K562 (cell line): ENCODE results near the gene METRNL. TPM values are rescaled to one million over a fixed set of nuclear protein-coding genes. Genes with fewer than 3 reads are reported as not detected.

Experiments
- ATAC-seq: fragments of 200-7000 bp; cut with Tn5 transposase; 3 replicates; pipeline ENCODE4 v1.9.1; 2020; ENCODE audit warnings: moderate library complexity
- BruUV-seq: library from RNA; stranded (reverse); fragments of 400-500 nt; replicated peaks from 2 replicates; lab custom pipeline; 2021; lab: Mats Ljungman, UMichigan
- CTCF ChIA-PET: fragments of 300-600 bp; formaldehyde crosslinking; extraction: SDS; loops from one replicate; lab custom pipeline; 2021; ENCODE audit warnings: low intra/inter-chr PET ratio; lab: Yijun Ruan, JAX
- POLR2A ChIA-PET: fragments of 300-600, 350-650 bp; sonication (Branson Sonifier 250); formaldehyde crosslinking; extraction: SDS; loops from one replicate; lab custom pipeline; 2021; ENCODE audit warnings: antibody characterized with exemption, inconsistent platforms; lab: Yijun Ruan, JAX
- DNase-seq, 4 experiments: peaks; one replicate each; pipeline versions ENCODE4 v3.0.0 to v3.0.0-alpha.2; 2011 to 2018; ENCODE audit warnings: low spot score in 3 of 4, mixed read lengths in 3 of 4; ENCODE audit errors: extremely low read depth in 1 of 4
- FAIRE-seq: peaks from 2 replicates; lab custom pipeline; 2011; peaks lifted over from hg19 to GRCh38; lab: Jason Lieb, UNC
- H2AFZ ChIP-seq: 2 replicates; pipeline ENCODE4 v1.6.0; 2011; ENCODE audit warnings: low read depth, low read length, control low read depth, inconsistent platforms
- H3K27ac ChIP-seq: fragments of 200-600 bp; 3 replicates; pipeline ENCODE4 v1.8.0; 2011; ENCODE audit warnings: low read depth, mild to moderate bottlenecking, control low read depth, inconsistent platforms, low read length, moderate library complexity, mixed read lengths; ENCODE audit errors: extremely low read depth
- H3K27me3 ChIP-seq, 2 experiments: fragments of 300-600 bp in 1 of 2; 2 replicates in 1 of 2; 3 replicates in 1 of 2; pipeline versions ENCODE4 v1.6.0 to v1.8.0; 2011; ENCODE audit warnings: inconsistent platforms in 2 of 2, low read length in 2 of 2, mild to moderate bottlenecking in 1 of 2, mixed read lengths in 1 of 2, moderate library complexity in 1 of 2; ENCODE audit not compliant: control insufficient read depth in 2 of 2, insufficient read depth in 2 of 2
- H3K36me3 ChIP-seq: fragments of 300-600 bp; 3 replicates; pipeline ENCODE4 v1.8.0; 2011; ENCODE audit warnings: mild to moderate bottlenecking, low read length, inconsistent platforms; ENCODE audit not compliant: control insufficient read depth, insufficient read depth
- H3K4me1 ChIP-seq, 2 experiments: fragments of 200-600 bp in 1 of 2; replicated peaks in 1 of 2; 2 replicates in 1 of 2; 3 replicates in 1 of 2; pipeline versions ENCODE4 v1.5.1 to v1.8.0; 2011; ENCODE audit warnings: inconsistent platforms in 2 of 2, low read length in 2 of 2, mild to moderate bottlenecking in 1 of 2, mixed read lengths in 1 of 2, moderate library complexity in 1 of 2; ENCODE audit not compliant: control insufficient read depth in 2 of 2, insufficient read depth in 2 of 2
- H3K4me2 ChIP-seq: 2 replicates; pipeline ENCODE4 v1.6.1; 2011; ENCODE audit warnings: low read length, control low read depth, inconsistent platforms, mixed read lengths; ENCODE audit not compliant: insufficient read depth
- H3K4me3 ChIP-seq: fragments of 200-600 bp; sonication (generic), shearing (Covaris generic); 2 replicates; pipeline ENCODE4 v1.5.1; 2016; ENCODE audit warnings: control low read depth, inconsistent platforms
- H3K79me2 ChIP-seq: fragments of 200-600 bp; 3 replicates; pipeline ENCODE4 v1.8.0; 2011; ENCODE audit warnings: low read length, inconsistent platforms; ENCODE audit not compliant: control insufficient read depth, insufficient read depth
- H3K9ac ChIP-seq, 2 experiments: 2 replicates each; pipeline versions ENCODE4 v1.6.0 to v1.6.1; 2011; ENCODE audit warnings: low read depth in 2 of 2, low read length in 2 of 2, control low read depth in 1 of 2, inconsistent platforms in 1 of 2, mild to moderate bottlenecking in 1 of 2, mixed read lengths in 1 of 2; ENCODE audit not compliant: insufficient read depth in 1 of 2
- H3K9me1 ChIP-seq: one replicate; pipeline ENCODE4 v1.6.0; 2011; ENCODE audit warnings: inconsistent platforms, mild to moderate bottlenecking, low read length, moderate library complexity; ENCODE audit not compliant: control insufficient read depth, insufficient read depth
- H3K9me3 ChIP-seq: replicated peaks from 2 replicates; pipeline ENCODE4 v1.5.1; 2011; ENCODE audit warnings: low read depth, low read length, inconsistent platforms; ENCODE audit not compliant: control insufficient read depth, insufficient read depth
- H4K20me1 ChIP-seq: replicated peaks from 2 replicates; pipeline ENCODE4 v1.6.1; 2011; ENCODE audit warnings: low read length, inconsistent platforms, mixed read lengths; ENCODE audit not compliant: control insufficient read depth, insufficient read depth
- CREM ChIP-seq: IDR thresholded peaks from 2 replicates; pipeline ENCODE4 v1.6.1; 2014; ENCODE audit warnings: antibody characterized with exemption, low read depth
- WGBS: fragments of 100-300 bp; shearing (Covaris generic); methylation state at CpG from one replicate; pipeline ENCODE4 v1.1.6; 2016; ENCODE audit warnings: low coverage, mixed read lengths; ENCODE audit not compliant: insufficient coverage; ENCODE audit errors: missing lambda C conversion rate; 5-methylcytosine and 5-hydroxymethylcytosine counted together
- in situ Hi-C: fragments of 300-500 bp; cut with MboI; formaldehyde crosslinking; loops from 4 replicates; pipeline ENCODE4 v1.15.0; 2018; ENCODE audit warnings: inconsistent platforms, mixed read lengths
- intact Hi-C: fragments of 100-400 bp; cut with micrococcal nuclease; formaldehyde crosslinking; loops from 2 replicates; pipeline ENCODE4 v1.14.2; 2022
- polyA plus RNA-seq, 8 experiments: library from polyadenylated mRNA; depleted of rRNA in 4 of 8; stranded (reverse) in 5 of 8; unstranded in 3 of 8; fragments of >200 nt; fragmentation: Nextera tagmentation in 2 of 8; fragmentation: Illumina TruSeq in 1 of 8; extraction: Ambion mirVana in 2 of 8; extraction: Trizol in 1 of 8; gene quantifications; 2 replicates each; pipeline versions ENCODE4 v1.2.1 to v1.2.3, GENCODE V29; 2011 to 2014; ENCODE audit warnings: inconsistent platforms in 1 of 8, missing spikeins in 1 of 8
- total RNA-seq, 7 experiments: library from RNA; depleted of rRNA in 6 of 7; stranded (reverse); fragments of >200 nt in 6 of 7; fragmentation: Illumina TruSeq in 2 of 7; extraction: Trizol in 2 of 7; gene quantifications; 2 replicates each; pipeline versions ENCODE4 v1.2.1 to v1.2.3, GENCODE V29; 2011 to 2021; ENCODE audit warnings: low replicate concordance in 1 of 7
- TF ChIP-seq, protein P1 (sequence below): fragments of 200-800 bp; sonication (Bioruptor generic); IDR thresholded peaks from 2 replicates; pipeline ENCODE4 v1.6.1; 2017; ENCODE audit warnings: missing genetic modification characterization, missing compliant biosample characterization
- TF ChIP-seq, protein P2 (sequence below): fragments of 450-650 bp; IDR thresholded peaks from 2 replicates; pipeline ENCODE4 v1.6.1; 2016
- TF ChIP-seq, protein P3 (sequence below): fragments of 250-450 bp; sonication (Bioruptor Pico); IDR thresholded peaks from 2 replicates; pipeline ENCODE4 v1.5.0; 2020; ENCODE audit warnings: mild to moderate bottlenecking, borderline replicate concordance

METRNL gene
- total and polyA plus RNA-seq, 9 of the 15 experiments (the other 6 are each of a cell fraction or from before 2014, with no cell fraction given) = 0.17 to 31.8 (median 2.9) TPM

DNA sequence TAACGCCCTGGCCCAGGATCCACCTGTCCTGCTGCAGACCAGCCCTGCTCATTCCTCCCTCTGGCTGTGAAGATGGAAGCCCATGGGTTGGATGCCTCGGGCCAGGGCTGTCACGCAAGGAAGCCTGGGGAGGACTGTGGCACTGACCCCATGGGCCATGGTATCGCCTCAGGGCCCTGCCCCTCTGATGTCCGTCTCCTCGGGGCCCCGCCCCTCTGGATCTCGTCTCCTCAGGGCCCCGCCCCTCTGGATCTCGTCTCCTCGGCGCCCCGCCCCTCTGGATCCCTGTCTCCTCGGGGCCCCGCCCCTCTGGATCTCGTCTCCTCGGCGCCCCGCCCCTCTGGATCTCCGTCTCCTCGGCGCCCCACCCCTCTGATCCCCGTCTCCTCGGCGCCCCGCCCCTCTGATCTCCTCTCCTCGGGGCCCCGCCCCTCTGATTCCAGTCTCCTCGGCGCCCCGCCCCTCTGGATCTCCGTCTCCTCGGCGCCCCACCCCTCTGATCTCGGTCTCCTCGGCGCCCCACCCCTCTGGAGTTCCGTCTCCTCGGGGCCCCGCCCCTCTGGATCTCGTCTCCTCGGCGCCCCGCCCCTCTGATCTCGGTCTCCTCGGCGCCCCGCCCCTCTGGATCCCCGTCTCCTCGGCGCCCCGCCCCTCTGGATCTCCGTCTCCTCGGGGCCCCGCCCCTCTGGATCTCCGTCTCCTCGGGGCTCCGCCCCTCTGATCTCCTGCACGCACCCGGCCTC is 24.0 kb downstream of the METRNL start:
- Histone ChIP-seq H4K20me1 (peaks cover 13% of the 10 kb centered on the region), H3K79me2 (no peaks in the 10 kb centered on the region), H3K9me1 (peaks cover 4% of the 10 kb centered on the region), H3K9ac (peak overlapping the region; percentile 14 to 83; a peak in 3 of 4 replicates), H3K4me3 (peak overlapping the region; percentile 53), H3K27ac (no peak overlapping the region), H2AFZ (peak overlapping the region; percentile 64; the same call in 1 of the 2 replicates), H3K36me3 (no peaks in the 10 kb centered on the region), H3K9me3 (no peaks in the 10 kb centered on the region; the same call in 1 of the 2 replicates), H3K4me1 (peaks cover 10 to 67% of the 10 kb centered on the region in 2 experiments; a peak in 4 of 5 replicates), H3K4me2 (peak overlapping the region; percentile 82), H3K27me3 (peaks cover 0 to 36% of the 10 kb centered on the region in 2 experiments)
- peak; percentile 77 for FAIRE-seq
- intact Hi-C loops = no loop called here
- peak; percentile 90 to 93 (median 90) for DNase-seq
- TF ChIP-seq, protein P1, sequence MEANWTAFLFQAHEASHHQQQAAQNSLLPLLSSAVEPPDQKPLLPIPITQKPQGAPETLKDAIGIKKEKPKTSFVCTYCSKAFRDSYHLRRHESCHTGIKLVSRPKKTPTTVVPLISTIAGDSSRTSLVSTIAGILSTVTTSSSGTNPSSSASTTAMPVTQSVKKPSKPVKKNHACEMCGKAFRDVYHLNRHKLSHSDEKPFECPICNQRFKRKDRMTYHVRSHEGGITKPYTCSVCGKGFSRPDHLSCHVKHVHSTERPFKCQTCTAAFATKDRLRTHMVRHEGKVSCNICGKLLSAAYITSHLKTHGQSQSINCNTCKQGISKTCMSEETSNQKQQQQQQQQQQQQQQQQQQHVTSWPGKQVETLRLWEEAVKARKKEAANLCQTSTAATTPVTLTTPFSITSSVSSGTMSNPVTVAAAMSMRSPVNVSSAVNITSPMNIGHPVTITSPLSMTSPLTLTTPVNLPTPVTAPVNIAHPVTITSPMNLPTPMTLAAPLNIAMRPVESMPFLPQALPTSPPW (CRISPR knock-in tag) = peak; percentile 50; the same call in 1 of the 2 replicates
- TF ChIP-seq CREM = 0 out of 2 replicates have a peak, but pooled peaks have one; percentile 3
- TF ChIP-seq, protein P2, sequence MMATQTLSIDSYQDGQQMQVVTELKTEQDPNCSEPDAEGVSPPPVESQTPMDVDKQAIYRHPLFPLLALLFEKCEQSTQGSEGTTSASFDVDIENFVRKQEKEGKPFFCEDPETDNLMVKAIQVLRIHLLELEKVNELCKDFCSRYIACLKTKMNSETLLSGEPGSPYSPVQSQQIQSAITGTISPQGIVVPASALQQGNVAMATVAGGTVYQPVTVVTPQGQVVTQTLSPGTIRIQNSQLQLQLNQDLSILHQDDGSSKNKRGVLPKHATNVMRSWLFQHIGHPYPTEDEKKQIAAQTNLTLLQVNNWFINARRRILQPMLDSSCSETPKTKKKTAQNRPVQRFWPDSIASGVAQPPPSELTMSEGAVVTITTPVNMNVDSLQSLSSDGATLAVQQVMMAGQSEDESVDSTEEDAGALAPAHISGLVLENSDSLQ = peak; percentile 37
- TF ChIP-seq, protein P3, sequence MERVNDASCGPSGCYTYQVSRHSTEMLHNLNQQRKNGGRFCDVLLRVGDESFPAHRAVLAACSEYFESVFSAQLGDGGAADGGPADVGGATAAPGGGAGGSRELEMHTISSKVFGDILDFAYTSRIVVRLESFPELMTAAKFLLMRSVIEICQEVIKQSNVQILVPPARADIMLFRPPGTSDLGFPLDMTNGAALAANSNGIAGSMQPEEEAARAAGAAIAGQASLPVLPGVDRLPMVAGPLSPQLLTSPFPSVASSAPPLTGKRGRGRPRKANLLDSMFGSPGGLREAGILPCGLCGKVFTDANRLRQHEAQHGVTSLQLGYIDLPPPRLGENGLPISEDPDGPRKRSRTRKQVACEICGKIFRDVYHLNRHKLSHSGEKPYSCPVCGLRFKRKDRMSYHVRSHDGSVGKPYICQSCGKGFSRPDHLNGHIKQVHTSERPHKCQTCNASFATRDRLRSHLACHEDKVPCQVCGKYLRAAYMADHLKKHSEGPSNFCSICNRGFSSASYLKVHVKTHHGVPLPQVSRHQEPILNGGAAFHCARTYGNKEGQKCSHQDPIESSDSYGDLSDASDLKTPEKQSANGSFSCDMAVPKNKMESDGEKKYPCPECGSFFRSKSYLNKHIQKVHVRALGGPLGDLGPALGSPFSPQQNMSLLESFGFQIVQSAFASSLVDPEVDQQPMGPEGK = no peak
- WGBS = 8% methylated on average over 5 of the region's 60 CpGs
- in situ Hi-C loops = no loop called here
- POLR2A ChIA-PET = interaction anchor here (0.6 kb wide), 2 partner anchors 19 to 1206 kb away, joined by 3 read pairs; no protein-coding TSS in a partner anchor
- no TSS peak for BruUV-seq
- CTCF ChIA-PET = no interaction called here
- peak; percentile 80 for ATAC-seq
